K562 (cell line): ENCODE measurements around the gene LRFN4. TPM values are rescaled to one million over a fixed set of nuclear protein-coding genes. Genes with fewer than 3 reads are reported as not detected.

Experiments used
- DMBX1 ChIP-seq: fragments of 250-450 bp; sonication (Bioruptor Pico); IDR thresholded peaks from 2 replicates; pipeline ENCODE4 v1.8.0; 2022; ENCODE audit warnings: inconsistent platforms, mild to moderate bottlenecking, moderate library complexity, borderline replicate concordance
- HDAC1 ChIP-seq, 2 experiments: fragments of 450-650 bp; IDR thresholded peaks; 2 replicates each; pipeline ENCODE4 v1.6.1; 2016 to 2017; ENCODE audit warnings: inconsistent platforms in 1 of 2, mild to moderate bottlenecking in 1 of 2, moderate library complexity in 1 of 2
- MTA1 ChIP-seq: fragments of 450-650 bp; IDR thresholded peaks from 2 replicates; pipeline ENCODE4 v1.6.1; 2017; ENCODE audit warnings: borderline replicate concordance
- NR2C1 ChIP-seq, 2 experiments: fragments of 450-650 bp; IDR thresholded peaks; 2 replicates each; pipeline ENCODE4 v1.6.1; 2017; ENCODE audit warnings: mild to moderate bottlenecking in 2 of 2, antibody characterized with exemption in 1 of 2, inconsistent platforms in 1 of 2, missing compliant biosample characterization in 1 of 2, missing genetic modification characterization in 1 of 2
- RBM14 ChIP-seq: fragments of 200-400 bp; formaldehyde crosslinking; IDR thresholded peaks from 2 replicates; pipeline ENCODE4 v1.6.1; 2018; ENCODE audit warnings: low read depth, mild to moderate bottlenecking, low read length, moderate library complexity, borderline replicate concordance; ENCODE audit not compliant: insufficient read depth
- SMARCC2 ChIP-seq: fragments of 450-650 bp; IDR thresholded peaks from 2 replicates; pipeline ENCODE4 v1.6.1; 2017; ENCODE audit warnings: antibody characterized with exemption, moderate library complexity, mild to moderate bottlenecking, low read depth
- TAF7 ChIP-seq: fragments of 450-650 bp; IDR thresholded peaks from 2 replicates; pipeline ENCODE4 v1.6.1; 2016; ENCODE audit warnings: missing genetic modification characterization, missing compliant biosample characterization
- ZNF830 ChIP-seq: fragments of 250-450 bp; sonication (Bioruptor Pico); IDR thresholded peaks from 2 replicates; pipeline ENCODE4 v1.5.0; 2021; ENCODE audit warnings: mild to moderate bottlenecking
- polyA plus RNA-seq, 8 experiments: library from polyadenylated mRNA; depleted of rRNA in 4 of 8; stranded (reverse) in 5 of 8; unstranded in 3 of 8; fragments of >200 nt; fragmentation: Nextera tagmentation in 2 of 8; fragmentation: Illumina TruSeq in 1 of 8; extraction: Ambion mirVana in 2 of 8; extraction: Trizol in 1 of 8; gene quantifications; 2 replicates each; pipeline versions ENCODE4 v1.2.1 to v1.2.3, GENCODE V29; 2011 to 2014; ENCODE audit warnings: inconsistent platforms in 1 of 8, missing spikeins in 1 of 8
- total RNA-seq, 7 experiments: library from RNA; depleted of rRNA in 6 of 7; stranded (reverse); fragments of >200 nt in 6 of 7; fragmentation: Illumina TruSeq in 2 of 7; extraction: Trizol in 2 of 7; gene quantifications; 2 replicates each; pipeline versions ENCODE4 v1.2.1 to v1.2.3, GENCODE V29; 2011 to 2021; ENCODE audit warnings: low replicate concordance in 1 of 7
- TF ChIP-seq, protein P1 (sequence below): sonication (generic); formaldehyde crosslinking; IDR thresholded peaks from 2 replicates; pipeline ENCODE4 v1.8.1; 2023; ENCODE audit warnings: mild to moderate bottlenecking, missing genetic modification reagents
- TF ChIP-seq, protein P2 (sequence below): fragments of 250-450 bp; sonication (Bioruptor Pico); IDR thresholded peaks from 2 replicates; pipeline ENCODE4 v1.4.0; 2020; ENCODE audit warnings: mild to moderate bottlenecking, moderate library complexity, borderline replicate concordance
- TF ChIP-seq, protein P3 (sequence below): IDR thresholded peaks from 2 replicates; pipeline ENCODE4 v1.6.1; 2011; ENCODE audit warnings: borderline replicate concordance, low read depth, mild to moderate bottlenecking, moderate library complexity, low read length; ENCODE audit not compliant: insufficient read depth, poor library complexity, severe bottlenecking

The LRFN4 gene
- total and polyA plus RNA-seq, 9 of the 15 experiments (the other 6 are each of a cell fraction or from before 2014, with no cell fraction given), result 0.10 to 60.1 (median 6.7) TPM

DNA sequence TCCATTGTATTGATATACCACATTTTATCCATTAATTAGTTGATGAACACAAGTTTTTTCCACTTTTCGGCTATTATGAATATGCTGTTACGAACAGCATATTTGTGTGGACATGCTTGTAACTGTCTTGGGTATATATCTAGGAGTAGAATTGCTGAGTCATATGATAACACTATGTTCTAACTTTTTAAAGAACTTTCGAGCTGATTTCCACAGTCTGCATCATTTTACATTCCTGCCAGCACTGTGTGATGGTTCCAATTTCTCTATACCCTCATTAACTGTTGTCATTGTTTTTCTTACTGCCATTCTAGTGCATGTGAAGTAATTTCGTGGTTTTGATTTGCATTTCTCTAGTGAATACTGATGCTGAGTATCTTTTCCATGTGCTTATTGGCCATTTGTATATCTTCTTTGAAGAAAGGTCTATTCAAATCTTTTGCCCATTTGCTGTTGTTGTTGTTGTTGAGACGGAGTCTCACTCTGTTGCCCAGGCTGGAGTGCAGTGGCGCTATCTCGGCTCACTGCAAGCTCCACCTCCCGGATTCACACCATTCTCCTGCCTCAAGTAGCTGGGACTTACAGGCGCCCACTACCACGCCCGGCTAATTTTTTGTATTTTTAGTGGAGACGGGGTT, 21.0 kb upstream of the LRFN4 start (continued):
- TF ChIP-seq, protein P1, sequence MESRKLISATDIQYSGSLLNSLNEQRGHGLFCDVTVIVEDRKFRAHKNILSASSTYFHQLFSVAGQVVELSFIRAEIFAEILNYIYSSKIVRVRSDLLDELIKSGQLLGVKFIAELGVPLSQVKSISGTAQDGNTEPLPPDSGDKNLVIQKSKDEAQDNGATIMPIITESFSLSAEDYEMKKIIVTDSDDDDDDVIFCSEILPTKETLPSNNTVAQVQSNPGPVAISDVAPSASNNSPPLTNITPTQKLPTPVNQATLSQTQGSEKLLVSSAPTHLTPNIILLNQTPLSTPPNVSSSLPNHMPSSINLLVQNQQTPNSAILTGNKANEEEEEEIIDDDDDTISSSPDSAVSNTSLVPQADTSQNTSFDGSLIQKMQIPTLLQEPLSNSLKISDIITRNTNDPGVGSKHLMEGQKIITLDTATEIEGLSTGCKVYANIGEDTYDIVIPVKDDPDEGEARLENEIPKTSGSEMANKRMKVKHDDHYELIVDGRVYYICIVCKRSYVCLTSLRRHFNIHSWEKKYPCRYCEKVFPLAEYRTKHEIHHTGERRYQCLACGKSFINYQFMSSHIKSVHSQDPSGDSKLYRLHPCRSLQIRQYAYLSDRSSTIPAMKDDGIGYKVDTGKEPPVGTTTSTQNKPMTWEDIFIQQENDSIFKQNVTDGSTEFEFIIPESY (CRISPR knock-in tag), result peak; percentile 39; the same call in 1 of the 2 replicates
- TF ChIP-seq SMARCC2 (0 out of 2 replicates have a peak, but pooled peaks have one; percentile 23), RBM14 (no peak), TAF7 (tag) (no peak), NR2C1 (IDR thresholded peaks at IDR 0.05) (no peak), NR2C1 (tag; IDR thresholded peaks at IDR 0.05) (peak; percentile 22; the same call in 1 of the 2 replicates), DMBX1 (CRISPR knock-in tag) (no peak), ZNF830 (CRISPR knock-in tag) (no peak), MTA1 (peak; percentile 64; the same call in 1 of the 2 replicates), HDAC1 (IDR thresholded peaks at IDR 0.05) (0 out of 4 replicates have a peak, but pooled peaks of 1 of the 2 experiments have one; percentile 13)
- TF ChIP-seq, protein P2, sequence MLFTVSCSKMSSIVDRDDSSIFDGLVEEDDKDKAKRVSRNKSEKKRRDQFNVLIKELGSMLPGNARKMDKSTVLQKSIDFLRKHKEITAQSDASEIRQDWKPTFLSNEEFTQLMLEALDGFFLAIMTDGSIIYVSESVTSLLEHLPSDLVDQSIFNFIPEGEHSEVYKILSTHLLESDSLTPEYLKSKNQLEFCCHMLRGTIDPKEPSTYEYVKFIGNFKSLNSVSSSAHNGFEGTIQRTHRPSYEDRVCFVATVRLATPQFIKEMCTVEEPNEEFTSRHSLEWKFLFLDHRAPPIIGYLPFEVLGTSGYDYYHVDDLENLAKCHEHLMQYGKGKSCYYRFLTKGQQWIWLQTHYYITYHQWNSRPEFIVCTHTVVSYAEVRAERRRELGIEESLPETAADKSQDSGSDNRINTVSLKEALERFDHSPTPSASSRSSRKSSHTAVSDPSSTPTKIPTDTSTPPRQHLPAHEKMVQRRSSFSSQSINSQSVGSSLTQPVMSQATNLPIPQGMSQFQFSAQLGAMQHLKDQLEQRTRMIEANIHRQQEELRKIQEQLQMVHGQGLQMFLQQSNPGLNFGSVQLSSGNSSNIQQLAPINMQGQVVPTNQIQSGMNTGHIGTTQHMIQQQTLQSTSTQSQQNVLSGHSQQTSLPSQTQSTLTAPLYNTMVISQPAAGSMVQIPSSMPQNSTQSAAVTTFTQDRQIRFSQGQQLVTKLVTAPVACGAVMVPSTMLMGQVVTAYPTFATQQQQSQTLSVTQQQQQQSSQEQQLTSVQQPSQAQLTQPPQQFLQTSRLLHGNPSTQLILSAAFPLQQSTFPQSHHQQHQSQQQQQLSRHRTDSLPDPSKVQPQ (CRISPR knock-in tag), result no peak
- TF ChIP-seq, protein P3, sequence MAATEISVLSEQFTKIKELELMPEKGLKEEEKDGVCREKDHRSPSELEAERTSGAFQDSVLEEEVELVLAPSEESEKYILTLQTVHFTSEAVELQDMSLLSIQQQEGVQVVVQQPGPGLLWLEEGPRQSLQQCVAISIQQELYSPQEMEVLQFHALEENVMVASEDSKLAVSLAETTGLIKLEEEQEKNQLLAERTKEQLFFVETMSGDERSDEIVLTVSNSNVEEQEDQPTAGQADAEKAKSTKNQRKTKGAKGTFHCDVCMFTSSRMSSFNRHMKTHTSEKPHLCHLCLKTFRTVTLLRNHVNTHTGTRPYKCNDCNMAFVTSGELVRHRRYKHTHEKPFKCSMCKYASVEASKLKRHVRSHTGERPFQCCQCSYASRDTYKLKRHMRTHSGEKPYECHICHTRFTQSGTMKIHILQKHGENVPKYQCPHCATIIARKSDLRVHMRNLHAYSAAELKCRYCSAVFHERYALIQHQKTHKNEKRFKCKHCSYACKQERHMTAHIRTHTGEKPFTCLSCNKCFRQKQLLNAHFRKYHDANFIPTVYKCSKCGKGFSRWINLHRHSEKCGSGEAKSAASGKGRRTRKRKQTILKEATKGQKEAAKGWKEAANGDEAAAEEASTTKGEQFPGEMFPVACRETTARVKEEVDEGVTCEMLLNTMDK, result no peak
